ENCODE data around the gene GH1. TPM values are rescaled to one million over a fixed set of nuclear protein-coding genes. Genes with fewer than 3 reads are reported as not detected.
"Not testable (repeated sequence)": the region's sequence is repeated elsewhere in the genome, so short reads cannot be mapped to it uniquely, and the experiment has no call there.

Gene GH1
- polyA plus RNA-seq, 1 of the 3 experiments (the other 2 are of a cell fraction), result not detected

DNA sequence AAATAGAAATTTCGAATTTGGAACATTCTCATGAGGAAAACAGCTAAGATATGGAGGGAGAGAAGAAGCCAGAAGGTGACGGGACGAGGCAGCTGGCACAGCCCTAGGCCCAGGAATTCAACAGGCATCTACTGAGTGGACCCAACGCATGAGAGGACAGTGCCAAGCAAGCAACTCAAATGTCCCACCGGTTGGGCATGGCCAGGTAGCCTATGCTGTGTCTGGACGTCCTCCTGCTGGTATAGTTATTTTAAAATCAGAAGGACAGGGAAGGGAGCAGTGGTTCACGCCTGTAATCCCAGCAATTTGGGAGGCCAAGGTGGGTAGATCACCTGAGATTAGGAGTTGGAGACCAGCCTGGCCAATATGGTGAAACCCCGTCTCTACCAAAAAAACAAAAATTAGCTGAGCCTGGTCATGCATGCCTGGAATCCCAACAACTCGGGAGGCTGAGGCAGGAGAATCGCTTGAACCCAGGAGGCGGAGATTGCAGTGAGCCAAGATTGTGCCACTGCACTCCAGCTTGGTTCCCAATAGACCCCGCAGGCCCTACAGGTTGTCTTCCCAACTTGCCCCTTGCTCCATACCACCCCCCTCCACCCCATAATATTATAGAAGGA lies 2.0 kb downstream of the GH1 start:
- Histone ChIP-seq H2AFZ (ENCODE audit: low read depth) (no peak overlapping the region), H3K36me3 (replicated peaks in 1 of 2; ENCODE audit: control insufficient read depth in 1 of 2, insufficient read depth in 2 of 2, low read length in 1 of 2) (no peaks in the 10 kb centered on the region), H3K9me3 (no peaks in the 10 kb centered on the region), H3K4me1 (ENCODE audit: control insufficient read depth in 1 of 2, insufficient read depth in 2 of 2, low read depth in 1 of 2, low read length in 1 of 2) (no peaks in the 10 kb centered on the region), H3K27me3 (ENCODE audit: insufficient read depth) (peaks cover 50% of the 10 kb centered on the region), H3K4me2 (no peak overlapping the region), H3K4me3 (ENCODE audit: low read depth in 2 of 2, low read length in 1 of 2) (no peak overlapping the region), H3F3A (replicated peaks; ENCODE audit: insufficient read depth) (no peaks in the 10 kb centered on the region), H3K9ac (no peak overlapping the region), H3K79me2 (ENCODE audit: insufficient read depth) (no peaks in the 10 kb centered on the region), H3K27ac (ENCODE audit: low read depth in 2 of 2, low read length in 1 of 2) (no peak overlapping the region), H4K20me1 (ENCODE audit: insufficient read depth) (no peaks in the 10 kb centered on the region), H3K9me2 (no peaks in the 10 kb centered on the region)
- TF ChIP-seq ZBTB33 (IDR thresholded peaks at IDR 0.05; ENCODE audit: borderline replicate concordance, low read depth) (no peak), TAF1 (IDR thresholded peaks at IDR 0.05; ENCODE audit: borderline replicate concordance, low read depth, low read length) (no peak), FOXM1 (IDR thresholded peaks at IDR 0.05; ENCODE audit: low read depth) (no peak), IRF3 (IDR thresholded peaks at IDR 0.05; ENCODE audit: low read depth, low read length) (no peak), USF1 (IDR thresholded peaks at IDR 0.05; ENCODE audit: borderline replicate concordance, low read depth) (no peak), FOXJ3 (CRISPR knock-in tag; IDR thresholded peaks at IDR 0.05) (no peak), TEAD4 (IDR thresholded peaks at IDR 0.05; ENCODE audit: borderline replicate concordance, insufficient read depth) (no peak), NRF1 (IDR thresholded peaks at IDR 0.05; ENCODE audit: low read depth, low read length) (no peak), REST (IDR thresholded peaks at IDR 0.05; ENCODE audit: low read depth, low read length) (no peak), MAX (IDR thresholded peaks at IDR 0.05; ENCODE audit: low read depth) (no peak), EZH2phosphoT487 (IDR thresholded peaks at IDR 0.05; ENCODE audit: borderline replicate concordance, low read depth) (no peak), EP300 (IDR thresholded peaks at IDR 0.05; ENCODE audit: borderline replicate concordance in 1 of 2, low read depth in 1 of 2, low read length in 1 of 2) (no peak), TCF12 (IDR thresholded peaks at IDR 0.05) (no peak), JUND (IDR thresholded peaks at IDR 0.05) (no peak), CHD2 (IDR thresholded peaks at IDR 0.05; ENCODE audit: low read length, partially characterized antibody) (no peak)
- ChIA-PET CTCF (interaction anchor here (1.1 to 6.7 kb wide), 10 partner anchors 14 to 189 kb away, joined by 3 to 214 read pairs (median 38); partner anchors contain the start of gene CD79B), POLR2A (no interaction called here)
- WGBS (ENCODE audit: low lambda C conversion rate), result 71% methylated on average over 12 of the region's 12 CpGs
- DNase-seq, result no peak

DNA sequence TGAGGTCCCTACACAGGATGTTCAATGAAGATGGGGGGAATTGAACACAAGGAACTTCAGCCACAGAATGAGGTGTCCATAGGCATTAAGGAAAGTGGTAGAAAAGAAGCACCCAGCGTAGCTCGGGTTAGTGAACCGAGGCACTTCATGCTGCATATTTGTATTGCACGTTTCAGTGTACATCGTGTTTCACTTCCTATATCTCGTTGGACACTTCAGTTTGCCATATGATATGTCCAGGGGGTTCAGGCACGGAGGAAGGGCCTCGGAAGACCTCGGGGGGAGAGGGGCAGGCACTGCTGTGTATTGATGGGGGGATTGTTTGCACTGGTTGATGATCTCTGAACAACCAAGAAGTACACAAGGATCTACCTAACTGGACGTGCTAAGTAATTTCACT lies 2.9 kb downstream of the GH1 start:
- H3F3A ChIP-seq (replicated peaks; ENCODE audit: insufficient read depth); H3K4me1 ChIP-seq (ENCODE audit: control insufficient read depth in 1 of 2, insufficient read depth in 2 of 2, low read depth in 1 of 2, low read length in 1 of 2); H3K36me3 ChIP-seq (replicated peaks in 1 of 2; ENCODE audit: control insufficient read depth in 1 of 2, insufficient read depth in 2 of 2, low read length in 1 of 2); H3K9me3 ChIP-seq; H3K4me2 ChIP-seq; H3K4me3 ChIP-seq (ENCODE audit: low read depth in 2 of 2, low read length in 1 of 2); H3K79me2 ChIP-seq (ENCODE audit: insufficient read depth); H3K9me2 ChIP-seq; H2AFZ ChIP-seq (ENCODE audit: low read depth); DNase-seq; POLR2A ChIA-PET; H4K20me1 ChIP-seq (ENCODE audit: insufficient read depth); H3K27ac ChIP-seq (ENCODE audit: low read depth in 2 of 2, low read length in 1 of 2); H3K9ac ChIP-seq: not testable (repeated sequence)
- CTCF ChIA-PET, result interaction anchor here (1.1 to 6.7 kb wide), 11 partner anchors 13 to 218 kb away, joined by 3 to 214 read pairs (median 10); partner anchors contain the start of gene CD79B
- H3K27me3 ChIP-seq (ENCODE audit: insufficient read depth), result peaks cover 50% of the 10 kb centered on the region
- WGBS (ENCODE audit: low lambda C conversion rate), result 41% methylated on average over 10 of the region's 10 CpGs

Measured in SK-N-SH (cell line).